GM18858 (cell line): ENCODE measurements around the gene CEP41.
"Not testable (repeated sequence)": the region's sequence is repeated elsewhere in the genome, so short reads cannot be mapped to it uniquely, and the experiment has no call there.

Source experiments
- ATAC-seq: cut with Tn5 transposase; IDR thresholded peaks from one replicate; pipeline ENCODE4 v1.9.1; 2021; ENCODE audit not compliant: unreplicated experiment

Gene CEP41

DNA sequence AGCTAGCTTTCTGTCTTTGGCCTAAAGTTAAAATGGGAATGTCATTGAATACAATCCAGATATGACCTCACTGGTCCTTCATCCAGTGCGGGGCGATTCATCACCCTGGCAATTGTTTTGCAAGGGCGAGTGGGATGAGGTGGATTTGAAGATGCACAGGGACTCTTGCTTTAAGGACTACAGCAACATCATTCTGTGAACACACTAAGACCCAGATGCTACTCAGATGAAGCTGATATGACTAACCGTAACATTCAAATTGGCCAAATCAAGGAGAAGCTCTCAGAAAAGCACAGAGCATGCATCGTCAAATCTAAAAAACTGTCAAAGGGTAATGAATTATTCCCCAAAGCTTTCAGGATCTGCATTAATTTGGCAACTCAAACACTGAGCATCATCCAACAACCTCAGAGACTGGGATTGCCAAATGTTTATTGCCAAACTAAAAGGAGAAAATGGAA, 47.7 kb downstream of the CEP41 start:
- no peak for ATAC-seq

DNA sequence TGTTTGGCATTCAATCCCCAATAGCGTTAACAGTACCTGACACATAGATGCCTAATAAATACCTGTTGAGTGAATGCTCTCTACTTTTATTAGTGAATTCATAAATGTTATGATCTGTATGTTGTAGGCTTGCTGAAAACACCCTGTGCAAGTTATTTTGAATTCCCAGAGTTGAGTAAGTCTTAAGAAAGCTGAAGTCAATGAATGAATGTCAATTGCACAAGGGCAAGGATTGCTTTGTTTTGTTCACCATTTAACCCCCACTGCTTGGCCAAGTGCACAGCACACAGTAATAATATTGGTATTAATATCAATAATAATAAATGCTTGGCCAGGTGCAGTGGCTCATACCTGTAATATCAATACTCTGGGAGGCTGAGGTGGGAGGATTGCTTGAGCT, 50.3 kb downstream of the CEP41 start:
- ATAC-seq, result no peak

DNA sequence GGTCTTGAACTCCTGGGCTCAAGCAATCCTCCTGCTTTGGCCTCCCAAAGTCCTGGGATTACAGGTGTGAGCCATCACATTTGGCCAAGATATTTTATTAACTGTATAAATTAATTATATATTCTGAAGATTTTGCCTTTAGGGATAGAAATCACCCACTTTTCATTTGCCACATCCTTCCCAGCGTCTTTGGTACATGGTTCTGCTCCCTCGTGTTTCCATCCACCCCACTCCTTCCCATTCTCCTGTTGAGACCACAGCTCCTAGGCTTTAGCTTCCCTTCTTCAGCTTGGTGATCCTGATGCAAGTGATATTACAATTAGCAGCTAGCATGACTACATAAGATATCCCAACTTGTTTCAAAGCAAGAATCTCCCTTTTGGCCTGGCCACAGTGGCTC, 52.1 kb downstream of the CEP41 start:
- ATAC-seq, result no peak

DNA sequence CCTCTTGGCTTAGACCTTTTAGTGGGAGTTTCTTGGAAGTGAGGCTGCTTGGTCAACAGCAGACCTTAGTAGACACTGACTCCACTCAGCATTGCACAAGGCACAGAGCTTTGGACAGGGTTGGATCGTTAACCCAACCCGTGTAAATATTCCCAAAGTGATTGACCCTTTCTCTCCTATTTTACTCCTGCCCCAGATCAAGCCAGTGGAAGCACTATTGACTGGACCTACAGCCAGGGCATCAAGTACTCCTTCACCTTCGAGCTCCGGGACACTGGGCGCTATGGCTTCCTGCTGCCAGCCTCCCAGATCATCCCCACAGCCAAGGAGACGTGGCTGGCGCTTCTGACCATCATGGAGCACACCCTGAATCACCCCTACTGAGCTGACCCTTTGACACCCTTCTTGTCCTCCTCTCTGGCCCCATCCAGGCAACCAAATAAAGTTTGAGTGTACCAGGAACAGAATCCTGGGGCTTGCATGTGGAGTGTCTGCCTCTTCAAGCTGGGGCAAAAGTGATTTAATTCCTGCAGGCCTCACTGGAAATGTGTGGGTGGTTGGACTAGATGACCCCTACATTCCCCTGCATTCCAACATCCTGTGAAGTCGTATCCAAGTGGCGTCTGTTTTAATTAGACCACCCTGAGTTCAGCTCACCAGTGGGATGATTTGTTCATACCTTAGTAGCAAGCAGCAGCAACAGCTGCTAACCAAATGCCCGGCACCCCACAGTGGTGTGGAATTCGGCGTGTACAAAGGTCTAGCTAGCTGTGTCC, 53.0 kb downstream of the CEP41 start:
- no peak for ATAC-seq

DNA sequence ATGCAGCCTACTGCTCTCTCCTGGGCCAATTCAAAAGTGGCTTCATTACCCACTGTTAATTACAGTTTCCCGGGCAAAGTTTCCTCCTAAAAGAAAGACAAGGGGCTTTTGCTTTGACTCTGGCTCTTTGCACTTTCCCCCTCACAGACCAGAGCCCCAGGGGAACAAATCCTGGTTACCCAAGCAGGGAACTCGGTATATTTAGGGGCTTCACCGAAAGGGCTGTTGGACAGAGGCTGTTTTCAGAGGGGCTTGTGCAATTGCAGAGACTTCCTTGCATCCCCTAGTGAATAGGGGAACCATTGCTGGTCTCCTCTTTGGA, 53.5 kb downstream of the CEP41 start:
- no peak for ATAC-seq

DNA sequence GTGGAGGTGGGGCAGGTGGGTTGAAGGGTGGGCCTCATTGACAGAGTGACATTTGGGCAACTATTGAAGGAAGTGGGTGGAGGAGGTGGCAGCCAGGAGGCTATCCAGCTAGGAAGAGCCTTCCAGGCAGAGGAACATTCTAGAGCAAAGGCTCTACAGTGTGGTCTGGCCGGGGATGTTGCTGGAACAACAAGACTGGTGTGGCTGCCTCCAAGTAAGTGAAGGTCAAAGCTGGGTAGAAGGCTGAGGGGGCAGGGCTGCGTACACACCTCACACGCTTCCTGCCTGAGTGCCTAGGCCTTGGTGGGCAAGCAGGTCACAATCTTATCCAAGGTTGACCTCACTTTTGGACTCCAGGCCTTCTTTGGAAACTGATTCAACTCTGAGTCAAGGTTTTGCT, 53.9 kb downstream of the CEP41 start:
- no peak for ATAC-seq

DNA sequence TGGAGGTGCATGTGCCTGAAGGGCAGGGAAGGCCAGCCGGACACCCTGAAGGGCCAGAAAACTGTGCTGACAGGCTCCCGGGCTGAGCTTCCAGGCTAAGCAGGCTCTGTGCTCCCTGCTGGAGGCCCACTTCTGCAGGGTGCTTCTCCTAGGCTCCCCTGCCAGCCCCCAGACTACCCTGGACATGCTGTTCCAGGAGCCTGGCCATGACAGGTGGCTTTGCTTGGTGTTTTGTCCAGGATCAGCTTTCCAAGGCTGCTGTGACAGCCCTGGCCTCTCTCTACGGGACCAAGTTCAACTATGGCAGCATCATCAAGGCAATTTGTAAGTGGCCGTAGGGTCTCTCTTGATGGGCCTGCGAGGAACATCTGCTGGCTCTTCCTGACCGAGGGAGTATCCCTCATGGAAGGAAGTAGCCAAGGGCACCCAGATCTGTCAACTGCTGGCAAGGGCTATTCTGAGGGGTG, 55.2 kb downstream of the CEP41 start:
- ATAC-seq, result no peak

DNA sequence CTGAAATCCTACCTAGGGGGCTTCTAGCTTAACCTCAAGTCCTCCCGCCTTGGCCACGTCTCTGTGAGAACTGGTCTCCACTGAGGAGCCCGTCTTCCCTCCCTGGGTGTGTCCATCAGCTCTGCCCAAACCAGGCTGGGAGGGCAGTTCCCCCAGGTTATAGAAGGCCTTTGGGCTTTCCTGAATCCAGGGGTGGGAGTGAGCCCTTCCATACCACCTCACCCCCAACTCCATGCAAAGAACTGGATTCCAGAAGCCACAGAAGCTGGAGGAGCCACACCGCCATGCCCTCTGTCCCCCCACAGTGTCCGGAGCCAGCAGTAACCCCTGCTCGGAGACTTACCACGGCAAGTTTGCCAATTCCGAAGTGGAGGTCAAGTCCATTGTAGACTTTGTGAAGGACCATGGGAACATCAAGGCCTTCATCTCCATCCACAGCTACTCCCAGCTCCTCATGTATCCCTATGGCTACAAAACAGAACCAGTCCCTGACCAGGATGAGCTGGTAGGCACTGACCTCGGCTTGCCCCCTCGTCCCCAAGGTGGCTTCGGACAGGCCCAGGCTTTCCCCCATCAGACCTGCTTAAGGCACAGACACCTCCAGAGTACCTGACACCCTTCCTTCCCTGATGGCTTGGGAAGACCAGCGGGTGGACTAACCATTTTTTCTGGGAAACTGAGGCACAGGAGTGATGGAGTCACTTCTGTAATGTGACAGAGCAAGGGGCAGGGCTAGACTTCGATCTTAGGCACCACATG, 55.8 kb downstream of the CEP41 start:
- ATAC-seq, result no peak

DNA sequence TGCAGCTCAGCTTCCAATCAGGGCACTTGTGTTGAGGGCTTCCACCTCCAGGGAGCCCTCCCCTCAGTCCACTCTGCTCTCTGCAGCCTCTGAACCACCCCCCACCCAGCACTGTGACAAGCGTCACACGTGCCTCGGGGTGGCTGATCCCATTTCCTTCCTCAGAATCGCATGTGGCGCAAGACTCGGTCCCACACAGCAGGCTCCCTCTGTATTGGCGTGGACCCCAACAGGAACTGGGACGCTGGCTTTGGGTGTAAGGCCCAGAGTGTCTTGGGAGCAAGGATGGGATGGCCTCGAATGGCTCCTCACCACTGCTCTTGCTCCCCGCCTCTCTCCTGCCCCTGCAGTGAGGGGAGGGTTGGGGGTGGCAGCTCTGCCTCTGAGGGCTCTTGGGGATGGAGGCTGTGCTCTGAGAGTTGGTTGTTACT, 56.4 kb downstream of the CEP41 start:
- ATAC-seq, result no peak

DNA sequence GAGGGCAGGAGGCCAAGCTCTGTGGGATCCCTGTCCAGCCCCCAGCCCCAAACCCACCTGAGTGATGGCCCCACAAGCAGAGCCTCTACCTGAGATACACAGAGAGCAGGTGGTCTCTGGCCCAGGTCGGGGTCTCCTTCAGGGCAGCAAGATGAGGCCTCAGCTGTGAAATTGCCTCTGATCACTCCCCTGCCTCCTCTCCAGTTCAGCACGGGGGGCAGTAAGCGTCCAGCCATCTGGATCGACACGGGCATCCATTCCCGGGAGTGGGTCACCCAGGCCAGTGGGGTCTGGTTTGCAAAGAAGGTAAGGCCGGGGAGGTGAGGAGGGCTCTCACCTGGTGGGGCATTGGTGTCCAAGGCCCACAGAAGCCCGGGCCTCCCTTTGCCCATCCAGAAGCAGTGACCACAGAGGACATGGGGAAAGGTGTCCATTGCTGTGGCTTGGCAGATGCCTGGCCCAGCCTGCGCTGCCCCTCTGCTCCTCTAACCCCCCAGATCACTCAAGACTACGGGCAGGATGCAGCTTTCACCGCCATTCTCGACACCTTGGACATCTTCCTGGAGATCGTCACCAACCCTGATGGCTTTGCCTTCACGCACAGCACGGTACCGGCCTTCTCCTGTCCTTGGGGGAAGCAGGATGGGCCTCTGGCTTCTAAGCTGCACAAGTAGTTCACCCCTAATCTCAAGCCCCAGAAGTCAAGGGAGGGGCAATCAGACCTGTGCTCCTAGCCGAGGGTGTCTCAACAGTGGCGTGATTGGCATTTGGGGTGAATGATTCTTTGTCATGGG, 57.4 kb downstream of the CEP41 start:
- ATAC-seq, result no peak

DNA sequence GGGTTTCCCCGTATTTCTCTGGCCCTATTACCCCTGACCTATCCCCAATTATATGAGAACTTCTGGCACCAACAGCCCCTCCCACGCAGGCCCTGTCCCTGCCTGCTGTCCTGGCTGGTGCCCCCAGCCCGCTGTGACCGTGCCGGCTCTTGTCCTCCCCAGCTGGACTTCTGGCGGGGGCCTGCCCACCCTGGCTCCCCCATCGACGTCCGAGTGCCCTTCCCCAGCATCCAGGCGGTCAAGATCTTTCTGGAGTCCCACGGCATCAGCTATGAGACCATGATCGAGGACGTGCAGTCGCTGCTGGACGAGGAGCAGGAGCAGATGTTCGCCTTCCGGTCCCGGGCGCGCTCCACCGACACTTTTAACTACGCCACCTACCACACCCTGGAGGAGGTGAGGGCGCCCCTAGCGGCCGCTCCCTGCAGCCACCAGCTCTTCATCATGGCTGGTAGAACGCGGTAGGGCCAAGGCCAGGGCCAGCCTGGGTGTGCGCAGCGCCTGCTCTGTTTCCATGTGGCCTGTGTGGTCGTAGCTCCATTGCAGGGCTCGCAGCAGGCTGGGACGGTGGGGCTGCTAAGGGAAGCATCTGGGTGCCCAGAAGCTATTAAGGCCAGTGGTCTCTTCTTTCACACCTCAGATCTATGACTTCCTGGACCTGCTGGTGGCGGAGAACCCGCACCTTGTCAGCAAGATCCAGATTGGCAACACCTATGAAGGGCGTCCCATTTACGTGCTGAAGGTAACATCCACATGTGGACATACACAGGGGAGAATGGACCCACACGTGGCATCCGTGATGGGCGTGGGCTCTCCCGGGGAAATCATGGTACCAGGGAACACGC, 59.1 kb downstream of the CEP41 start:
- ATAC-seq, result no peak

DNA sequence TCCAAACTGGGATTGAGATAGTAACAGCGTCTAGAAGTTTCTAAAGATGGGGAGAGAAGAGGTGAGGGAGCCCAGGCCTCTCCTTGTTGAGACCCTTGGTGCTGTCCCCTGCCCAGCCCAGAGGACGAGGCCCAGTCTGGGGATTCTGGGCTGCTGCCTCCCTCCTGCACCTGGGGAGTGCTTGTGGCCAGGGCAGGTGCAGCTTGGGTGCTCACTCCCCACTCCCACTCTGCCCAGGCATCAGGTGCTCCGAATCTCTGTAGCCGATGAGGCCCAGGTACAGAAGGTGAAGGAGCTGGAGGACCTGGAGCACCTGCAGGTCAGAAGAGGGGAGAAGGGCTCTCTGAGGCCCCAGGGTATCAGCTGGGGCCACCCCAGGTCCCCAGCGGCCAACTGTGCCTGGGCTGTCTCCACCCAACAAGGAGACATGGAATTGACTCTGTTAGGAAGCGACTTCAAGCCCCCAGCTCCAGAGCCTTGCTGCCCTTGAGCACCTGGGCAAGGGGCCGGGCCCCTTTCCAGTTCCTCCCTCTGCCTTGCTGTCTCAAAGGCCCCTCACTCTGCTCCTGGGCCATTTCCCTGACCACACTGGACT, 59.9 kb downstream of the CEP41 start:
- no peak for ATAC-seq

DNA sequence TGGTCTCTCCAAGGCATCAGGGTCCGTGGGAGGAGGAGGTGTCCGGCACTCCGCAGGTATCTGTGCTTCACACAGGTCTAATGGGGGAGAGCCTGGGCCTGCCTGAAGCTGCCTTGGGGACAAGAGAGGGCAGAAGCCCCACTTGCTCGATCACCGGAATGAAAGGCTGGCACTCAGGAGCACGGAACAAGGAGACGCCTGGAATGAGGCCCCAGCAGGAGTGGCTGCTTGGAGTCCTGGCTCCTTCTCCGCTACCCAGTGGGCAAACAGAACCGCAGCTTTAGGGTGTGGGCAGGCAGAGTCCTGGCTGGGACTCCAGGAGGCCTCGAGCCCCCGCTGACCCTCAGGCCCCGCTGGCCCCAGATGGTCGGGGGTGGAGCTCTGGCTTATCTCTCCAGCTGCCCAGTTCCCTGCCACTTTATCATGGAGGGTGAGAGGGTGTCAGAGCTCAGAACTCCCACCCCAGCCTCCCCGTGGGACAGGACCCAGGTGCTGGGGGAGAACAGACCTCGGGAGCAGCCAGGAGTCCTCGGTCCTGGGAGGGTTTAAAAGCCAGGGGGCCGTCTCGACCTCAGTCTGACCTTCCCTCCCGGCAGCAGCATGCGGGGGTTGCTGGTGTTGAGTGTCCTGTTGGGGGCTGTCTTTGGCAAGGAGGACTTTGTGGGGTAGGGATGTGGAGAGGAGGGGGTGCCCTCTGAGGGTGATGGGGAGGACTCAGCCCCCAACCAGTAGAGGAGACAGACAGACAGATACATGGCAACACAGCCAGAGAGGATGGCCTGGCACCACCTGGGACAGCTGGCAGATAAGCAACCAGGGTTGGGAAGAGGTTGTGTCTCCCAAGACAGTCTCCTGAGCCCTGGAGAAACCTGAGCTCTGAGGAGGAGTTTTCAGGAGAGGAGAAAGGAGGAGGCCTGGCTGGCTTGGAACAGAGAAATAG, 60.6 kb downstream of the CEP41 start, which contains the start of gene CPA1:
CPA1 (plus strand) TSS at position 574 of the 940 bp plus-strand sequence; CDS start at position 601, 27 bp downstream.
- ATAC-seq, result no peak

DNA sequence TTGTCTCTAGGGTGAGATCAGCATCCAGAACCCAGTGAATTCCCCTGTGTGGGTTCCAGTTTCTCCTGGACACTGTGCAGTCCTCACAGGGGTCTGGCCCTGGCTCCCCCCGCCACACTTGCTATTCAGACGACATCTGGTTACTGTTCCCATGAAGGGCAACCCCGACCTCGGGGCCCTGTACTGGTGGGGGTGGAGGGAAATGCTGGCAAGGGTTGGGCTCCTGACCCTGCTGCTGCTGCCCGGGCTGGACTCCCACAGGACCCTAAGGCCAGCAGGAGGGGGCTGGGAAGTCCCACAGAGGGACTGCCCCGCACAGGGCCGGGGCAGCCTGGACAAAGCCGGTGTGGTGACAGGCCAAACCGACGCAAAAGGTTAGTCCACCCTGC, 61.3 kb downstream of the CEP41 start:
- no peak for ATAC-seq

DNA sequence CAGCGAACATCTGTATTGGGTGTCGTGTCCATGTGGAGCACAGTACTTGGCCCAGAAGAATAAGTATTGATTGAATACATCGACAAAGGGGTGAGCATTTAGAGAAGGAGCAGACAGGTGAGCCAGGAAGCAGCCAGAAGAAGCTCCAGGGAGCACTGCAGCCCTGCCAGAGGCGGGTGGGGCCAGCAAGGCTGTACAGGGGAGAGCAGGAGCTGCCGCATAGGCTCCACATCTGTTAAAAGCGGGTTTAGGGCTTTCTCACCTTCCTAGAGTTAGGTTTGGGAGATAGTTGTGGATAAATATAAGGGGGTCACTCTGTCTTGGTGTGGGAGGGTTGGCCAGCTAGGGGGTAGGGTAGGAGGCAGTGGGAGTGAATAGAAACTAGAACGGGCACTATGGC, 61.8 kb downstream of the CEP41 start:
- no peak for ATAC-seq

DNA sequence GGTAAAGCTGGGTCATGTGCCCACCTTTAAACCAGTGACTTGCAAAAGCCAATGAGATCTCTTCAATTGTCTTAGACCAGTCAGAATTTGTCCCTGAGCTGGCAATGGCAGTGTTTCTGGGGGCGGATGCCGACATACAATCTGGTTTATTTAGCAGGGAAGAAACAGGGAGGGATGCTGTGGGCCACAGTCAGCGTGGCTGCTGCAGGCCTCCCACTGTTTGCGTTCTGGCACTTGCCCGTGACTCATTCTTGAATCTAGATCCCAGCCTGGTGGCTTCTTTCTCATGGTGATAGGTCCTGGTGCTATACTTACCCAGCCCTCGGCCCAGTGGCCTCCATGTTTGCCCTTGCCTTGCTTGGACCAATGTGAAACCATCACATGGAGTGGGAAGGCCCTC, 63.6 kb downstream of the CEP41 start:
- ATAC-seq, result no peak

DNA sequence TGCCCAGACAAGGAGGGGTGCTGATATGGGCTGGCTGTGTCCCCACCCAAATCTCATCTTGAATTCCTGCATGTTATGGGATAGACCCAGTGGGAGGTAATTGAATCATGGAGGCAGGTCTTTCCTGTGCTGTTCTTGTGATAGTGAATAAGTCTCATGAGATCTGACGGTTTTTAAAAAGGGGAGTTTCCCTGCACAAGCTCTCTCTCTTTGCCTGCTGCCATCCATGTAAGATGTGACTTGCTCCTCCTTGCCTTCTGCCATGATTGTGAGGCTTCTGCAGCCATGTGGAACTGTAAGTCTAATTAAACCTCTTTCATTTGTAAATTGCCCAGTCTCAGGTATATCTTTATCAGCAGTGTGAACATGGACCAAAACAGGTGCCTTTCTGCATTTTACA, 64.4 kb downstream of the CEP41 start:
- not testable (repeated sequence) for ATAC-seq

DNA sequence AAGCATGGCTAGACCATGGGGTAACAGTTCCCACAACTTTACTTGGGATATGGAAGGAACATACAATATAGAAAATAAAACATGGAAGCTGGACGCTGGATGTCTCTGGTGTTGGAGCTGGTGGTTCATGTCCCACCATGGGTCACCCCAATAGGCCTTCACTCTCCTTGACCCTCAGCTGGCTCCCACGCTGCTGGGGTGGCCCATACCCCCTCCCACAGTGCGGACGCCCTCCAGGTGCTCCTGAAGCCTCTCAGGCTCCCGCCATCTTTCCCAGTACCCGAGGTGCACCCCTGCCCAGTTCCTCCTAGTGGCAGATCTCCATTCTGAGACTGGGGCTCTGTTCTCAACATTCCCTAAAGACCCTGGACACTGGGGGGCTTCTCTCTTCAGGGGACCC, 66.3 kb downstream of the CEP41 start:
- ATAC-seq, result no peak
